HG02870 (cell line): ENCODE data around the gene OSBPL10.
"Not testable (repeated sequence)": the region's sequence is repeated elsewhere in the genome, so short reads cannot be mapped to it uniquely, and the experiment has no call there.

Source experiments
- ATAC-seq: cut with Tn5 transposase; IDR thresholded peaks from one replicate; pipeline ENCODE4 v1.9.1; 2021; ENCODE audit warnings: mild to moderate bottlenecking, moderate library complexity; ENCODE audit not compliant: unreplicated experiment

The OSBPL10 gene

GRCh38 chr3:31995026-31995425 is 14.0 kb upstream of the OSBPL10 start:
- ATAC-seq = not testable (repeated sequence)

GRCh38 chr3:31993843-31994242 is 12.8 kb upstream of the OSBPL10 start:
- ATAC-seq = no peak

- not testable (repeated sequence) for ATAC-seq
These were observed 11.9 kb upstream of the OSBPL10 start for GRCh38 chr3:31992995-31993394.

- no peak for ATAC-seq
These were observed 7.2 kb upstream of the OSBPL10 start for GRCh38 chr3:31988271-31988670.

GRCh38 chr3:31985831-31986230 is 4.8 kb upstream of the OSBPL10 start:
- no peak for ATAC-seq

GRCh38 chr3:31984321-31984720 is 3.3 kb upstream of the OSBPL10 start:
- no peak for ATAC-seq

DNA sequence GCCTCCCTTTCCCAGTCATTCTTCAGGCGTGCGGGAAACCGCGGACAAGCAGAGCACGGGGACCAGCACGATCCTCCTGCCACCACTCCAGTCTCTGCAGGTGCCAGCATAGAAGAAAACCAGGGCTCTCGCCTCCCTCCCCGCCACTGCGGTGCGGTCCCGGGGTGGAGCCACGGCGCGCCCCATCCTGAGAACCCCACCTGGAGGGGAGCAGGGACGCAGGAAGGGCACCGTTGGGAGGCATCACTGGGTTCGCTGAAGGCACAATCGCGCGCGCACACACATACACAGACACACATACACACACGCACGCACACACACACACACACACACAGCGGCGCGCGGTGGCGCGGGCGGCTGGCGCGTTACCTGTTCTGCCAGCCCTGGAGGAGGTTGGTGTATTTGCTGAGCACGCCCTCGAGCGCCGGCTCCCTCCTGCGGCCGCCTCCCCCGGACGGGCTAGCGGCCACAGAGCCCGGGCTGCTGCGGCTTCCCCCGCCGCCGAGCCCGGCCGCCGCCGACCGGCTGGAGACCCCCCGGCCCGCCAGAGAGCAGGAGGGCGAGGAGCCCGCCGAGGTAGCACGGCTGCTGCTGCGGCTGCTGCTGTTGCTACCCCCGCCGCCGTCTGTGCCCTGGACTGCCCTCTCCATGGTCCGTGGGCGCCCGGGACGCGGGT is 394 bp downstream of the OSBPL10 start:
- ATAC-seq = no peak

DNA sequence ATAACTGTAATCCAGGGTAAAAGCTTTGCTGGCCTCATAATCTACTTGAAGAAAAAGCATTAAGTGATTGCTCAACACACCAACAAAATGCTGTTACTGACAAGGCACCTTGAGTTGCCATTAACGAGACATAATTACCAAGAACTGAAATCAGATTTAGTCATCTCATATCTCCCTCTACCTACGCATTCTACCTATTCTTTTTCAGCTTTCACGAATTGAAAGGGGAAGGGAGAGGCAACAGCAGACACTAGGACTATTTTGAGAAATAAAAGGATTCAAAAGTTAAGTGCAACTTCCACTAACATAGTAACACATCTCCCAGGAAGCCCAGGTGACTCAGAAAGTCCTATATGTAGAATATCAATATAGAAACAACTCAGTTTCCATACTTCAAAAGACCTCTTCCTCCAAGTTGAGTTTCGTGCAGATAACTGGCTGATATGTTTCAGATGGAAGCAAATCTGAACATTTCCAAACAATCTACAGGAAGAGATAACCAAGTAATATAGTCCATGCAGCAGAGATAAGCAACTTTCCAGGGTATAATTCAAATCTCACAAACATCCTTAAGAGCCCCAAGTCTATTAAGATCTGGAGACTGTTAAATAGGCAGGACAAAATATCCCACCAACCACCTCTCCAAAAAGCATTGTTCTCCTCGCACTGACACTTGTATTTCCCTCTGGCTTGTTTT is 1.9 kb downstream of the OSBPL10 start:
- ATAC-seq = peak; percentile 70

- ATAC-seq = no peak
These were observed 2.5 kb downstream of the OSBPL10 start for GRCh38 chr3:31978553-31978952.

DNA sequence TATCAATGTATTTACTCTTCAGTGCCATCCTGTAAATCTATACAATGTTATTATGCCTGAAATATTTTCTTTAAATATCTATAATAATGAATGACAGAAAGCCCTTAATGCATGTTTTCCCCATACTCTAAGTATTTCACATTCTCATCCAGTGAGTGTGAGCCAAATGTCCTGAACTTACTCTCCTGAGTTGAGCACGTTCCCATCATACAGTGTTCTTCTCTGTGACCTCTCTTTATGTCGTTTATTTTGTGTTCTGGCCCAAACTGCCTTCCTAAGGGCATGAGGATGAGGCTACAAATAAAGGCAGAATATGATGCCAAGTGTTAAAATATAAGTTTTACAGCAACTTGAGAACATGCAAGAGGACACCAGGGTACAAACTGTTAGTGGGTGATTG is 3.3 kb downstream of the OSBPL10 start:
- ATAC-seq = no peak

- ATAC-seq = no peak
These were observed 4.8 kb downstream of the OSBPL10 start for GRCh38 chr3:31976302-31976701.

DNA sequence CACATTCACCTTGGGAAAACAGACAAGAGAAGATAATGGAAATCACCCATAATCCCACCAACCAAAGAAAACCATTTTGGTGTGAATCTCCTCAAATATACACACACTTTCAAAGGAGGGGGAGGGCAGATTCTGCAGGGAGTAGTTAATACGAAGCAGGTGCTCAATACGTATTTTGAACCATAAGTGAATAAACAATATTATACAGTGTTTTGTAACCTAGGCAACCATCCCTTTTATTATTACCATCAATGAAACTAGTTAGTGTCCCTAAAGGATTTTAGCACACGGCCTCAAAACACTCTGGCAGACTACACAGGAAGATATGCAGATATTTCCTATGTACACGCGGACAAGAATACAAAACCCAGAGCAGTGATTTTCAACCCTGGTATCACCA is 6.1 kb downstream of the OSBPL10 start:
- no peak for ATAC-seq

- no peak for ATAC-seq
These were observed 6.6 kb downstream of the OSBPL10 start for GRCh38 chr3:31974471-31974870.

- no peak for ATAC-seq
These were observed 7.2 kb downstream of the OSBPL10 start for GRCh38 chr3:31973837-31974236.

GRCh38 chr3:31973081-31973480 is 8.0 kb downstream of the OSBPL10 start:
- no peak for ATAC-seq

DNA sequence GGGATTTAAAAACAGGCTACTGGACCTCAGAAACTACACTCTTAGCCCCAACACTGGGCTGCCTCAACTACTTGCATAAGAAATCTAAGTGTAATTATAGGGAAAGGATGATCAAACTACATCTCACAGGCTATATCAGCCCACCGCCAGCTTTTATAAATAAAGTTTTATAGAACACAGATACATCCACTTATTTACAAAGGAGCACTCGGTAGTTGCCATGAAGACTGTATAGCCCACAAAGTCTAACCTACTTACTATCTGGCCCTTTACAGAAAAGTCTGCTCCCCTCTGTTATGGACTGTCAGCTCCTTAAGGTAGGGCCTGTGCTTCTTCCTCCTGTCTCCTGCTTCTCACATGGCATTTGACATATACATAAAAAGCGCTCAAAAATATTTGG is 9.5 kb downstream of the OSBPL10 start:
- no peak for ATAC-seq

DNA sequence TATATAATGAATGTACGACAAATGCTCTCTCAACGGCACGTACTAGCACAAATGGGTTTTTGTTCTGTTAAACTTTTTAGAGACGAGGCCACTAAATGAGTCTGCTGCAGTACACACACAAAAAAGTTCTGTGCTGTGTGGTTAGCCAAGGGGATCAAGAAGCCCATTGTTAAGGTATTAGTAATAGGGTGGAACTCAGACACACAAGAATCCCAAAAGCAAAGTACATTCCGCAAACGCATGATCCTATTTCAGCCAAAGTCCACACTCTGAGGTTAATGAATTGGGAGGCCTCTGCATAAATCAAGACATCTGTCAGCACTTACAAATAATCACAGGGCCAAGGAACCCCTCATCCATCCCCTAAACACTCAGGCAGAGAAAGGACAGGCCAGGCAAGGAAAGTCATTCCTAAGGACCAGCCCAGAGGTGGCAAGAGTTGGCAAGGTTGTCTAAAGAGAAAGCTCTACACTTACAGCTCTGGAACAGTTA is 12.1 kb downstream of the OSBPL10 start:
- no peak for ATAC-seq

DNA sequence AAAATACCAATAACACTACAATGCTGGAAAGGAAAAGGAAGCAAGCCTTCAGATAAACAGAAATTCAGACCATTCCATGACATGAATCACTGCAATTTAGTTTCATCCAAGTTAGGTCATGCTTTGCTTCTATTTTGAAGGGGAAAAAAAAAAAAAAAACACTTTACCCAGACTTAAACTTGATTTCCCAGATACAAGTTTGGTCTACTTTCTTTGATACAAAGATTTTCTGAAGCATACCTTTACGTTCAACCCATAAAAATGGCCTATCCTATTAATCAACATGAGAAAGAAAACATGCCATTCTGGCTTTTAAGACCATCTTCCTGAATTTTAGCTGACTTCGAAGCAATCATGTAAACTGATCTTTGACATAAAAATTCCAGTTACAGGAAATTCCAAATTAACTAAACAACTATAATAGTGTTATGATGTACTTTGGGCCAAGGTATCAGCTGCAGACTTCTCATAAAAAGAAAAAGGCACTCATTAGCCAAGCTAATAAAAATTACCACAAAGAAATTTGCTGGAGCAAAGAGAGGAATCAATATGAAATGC is 12.6 kb downstream of the OSBPL10 start:
- no peak for ATAC-seq

- ATAC-seq = no peak
These were observed 13.5 kb downstream of the OSBPL10 start for GRCh38 chr3:31967592-31967991.

GRCh38 chr3:31966978-31967591 is 14.0 kb downstream of the OSBPL10 start:
- no peak for ATAC-seq

GRCh38 chr3:31962801-31963205 is 18.3 kb downstream of the OSBPL10 start:
- ATAC-seq = no peak
